ENCODE measurements around the gene NTM.

The NTM gene

GRCh38 chr11:131350872-131351271 lies 19.5 kb upstream of the NTM start:
- Histone ChIP-seq H3K27me3 (ENCODE audit: control insufficient read depth, insufficient read depth, low read length) (no peaks in the 10 kb centered on the region), H3K9me3 (ENCODE audit: control insufficient read depth, insufficient read depth, low read length) (no peaks in the 10 kb centered on the region), H3K9ac (ENCODE audit: low read depth, low read length) (no peak overlapping the region), H3K4me1 (ENCODE audit: control insufficient read depth, insufficient read depth, low read length) (peaks cover 7% of the 10 kb centered on the region), H3K36me3 (ENCODE audit: control insufficient read depth, insufficient read depth, low read length) (no peaks in the 10 kb centered on the region), H3K4me3 (ENCODE audit: low read depth, low read length) (no peak overlapping the region)

GRCh38 chr11:131351848-131352247 lies 18.6 kb upstream of the NTM start:
- no peaks in the 10 kb centered on the region for H3K9me3 ChIP-seq (ENCODE audit: control insufficient read depth, insufficient read depth, low read length)
- H3K4me1 ChIP-seq (ENCODE audit: control insufficient read depth, insufficient read depth, low read length), result peaks cover 7% of the 10 kb centered on the region
- H3K27me3 ChIP-seq (ENCODE audit: control insufficient read depth, insufficient read depth, low read length), result no peaks in the 10 kb centered on the region
- no peaks in the 10 kb centered on the region for H3K36me3 ChIP-seq (ENCODE audit: control insufficient read depth, insufficient read depth, low read length)
- no peak overlapping the region for H3K4me3 ChIP-seq (ENCODE audit: low read depth, low read length)
- no peak overlapping the region for H3K9ac ChIP-seq (ENCODE audit: low read depth, low read length)

GRCh38 chr11:131353766-131354165 lies 16.6 kb upstream of the NTM start:
- Histone ChIP-seq H3K4me1 (ENCODE audit: control insufficient read depth, insufficient read depth, low read length) (peaks cover 7% of the 10 kb centered on the region), H3K4me3 (ENCODE audit: low read depth, low read length) (no peak overlapping the region), H3K9ac (ENCODE audit: low read depth, low read length) (no peak overlapping the region), H3K36me3 (ENCODE audit: control insufficient read depth, insufficient read depth, low read length) (no peaks in the 10 kb centered on the region), H3K27me3 (ENCODE audit: control insufficient read depth, insufficient read depth, low read length) (no peaks in the 10 kb centered on the region), H3K9me3 (ENCODE audit: control insufficient read depth, insufficient read depth, low read length) (no peaks in the 10 kb centered on the region)

GRCh38 chr11:131354251-131354701 lies 16.1 kb upstream of the NTM start:
- no peaks in the 10 kb centered on the region for H3K36me3 ChIP-seq (ENCODE audit: control insufficient read depth, insufficient read depth, low read length)
- H3K27me3 ChIP-seq (ENCODE audit: control insufficient read depth, insufficient read depth, low read length), result no peaks in the 10 kb centered on the region
- no peak overlapping the region for H3K9ac ChIP-seq (ENCODE audit: low read depth, low read length)
- H3K4me3 ChIP-seq (ENCODE audit: low read depth, low read length), result no peak overlapping the region
- peaks cover 7% of the 10 kb centered on the region for H3K4me1 ChIP-seq (ENCODE audit: control insufficient read depth, insufficient read depth, low read length)
- no peaks in the 10 kb centered on the region for H3K9me3 ChIP-seq (ENCODE audit: control insufficient read depth, insufficient read depth, low read length)

GRCh38 chr11:131356206-131356605 lies 14.2 kb upstream of the NTM start:
- Histone ChIP-seq H3K4me1 (ENCODE audit: control insufficient read depth, insufficient read depth, low read length) (peaks cover 7% of the 10 kb centered on the region), H3K4me3 (ENCODE audit: low read depth, low read length) (no peak overlapping the region), H3K9ac (ENCODE audit: low read depth, low read length) (no peak overlapping the region), H3K27me3 (ENCODE audit: control insufficient read depth, insufficient read depth, low read length) (no peaks in the 10 kb centered on the region), H3K36me3 (ENCODE audit: control insufficient read depth, insufficient read depth, low read length) (no peaks in the 10 kb centered on the region), H3K9me3 (ENCODE audit: control insufficient read depth, insufficient read depth, low read length) (no peaks in the 10 kb centered on the region)

- Histone ChIP-seq H3K4me3 (ENCODE audit: low read depth, low read length) (no peak overlapping the region), H3K27me3 (ENCODE audit: control insufficient read depth, insufficient read depth, low read length) (no peaks in the 10 kb centered on the region), H3K9me3 (ENCODE audit: control insufficient read depth, insufficient read depth, low read length) (no peaks in the 10 kb centered on the region), H3K9ac (ENCODE audit: low read depth, low read length) (no peak overlapping the region), H3K4me1 (ENCODE audit: control insufficient read depth, insufficient read depth, low read length) (no peaks in the 10 kb centered on the region), H3K36me3 (ENCODE audit: control insufficient read depth, insufficient read depth, low read length) (no peaks in the 10 kb centered on the region)
These were observed 5.0 kb upstream of the NTM start for GRCh38 chr11:131365329-131365930.

- Histone ChIP-seq H3K36me3 (ENCODE audit: control insufficient read depth, insufficient read depth, low read length) (no peaks in the 10 kb centered on the region), H3K9ac (ENCODE audit: low read depth, low read length) (no peak overlapping the region), H3K4me1 (ENCODE audit: control insufficient read depth, insufficient read depth, low read length) (peaks cover 22% of the 10 kb centered on the region), H3K4me3 (ENCODE audit: low read depth, low read length) (peak overlapping the region; percentile 28), H3K9me3 (ENCODE audit: control insufficient read depth, insufficient read depth, low read length) (no peaks in the 10 kb centered on the region), H3K27me3 (ENCODE audit: control insufficient read depth, insufficient read depth, low read length) (peaks cover 13% of the 10 kb centered on the region)
These were observed 731 bp downstream of the NTM start for GRCh38 chr11:131370901-131371790.

GRCh38 chr11:131371791-131372104 lies 1.3 kb downstream of the NTM start:
- H3K36me3 ChIP-seq (ENCODE audit: control insufficient read depth, insufficient read depth, low read length), result no peaks in the 10 kb centered on the region
- H3K4me1 ChIP-seq (ENCODE audit: control insufficient read depth, insufficient read depth, low read length), result peaks cover 22% of the 10 kb centered on the region
- peak overlapping the region; percentile 28 for H3K4me3 ChIP-seq (ENCODE audit: low read depth, low read length)
- no peaks in the 10 kb centered on the region for H3K9me3 ChIP-seq (ENCODE audit: control insufficient read depth, insufficient read depth, low read length)
- H3K9ac ChIP-seq (ENCODE audit: low read depth, low read length), result no peak overlapping the region
- H3K27me3 ChIP-seq (ENCODE audit: control insufficient read depth, insufficient read depth, low read length), result peaks cover 13% of the 10 kb centered on the region

- Histone ChIP-seq H3K9ac (ENCODE audit: low read depth, low read length) (no peak overlapping the region), H3K4me1 (ENCODE audit: control insufficient read depth, insufficient read depth, low read length) (peaks cover 22% of the 10 kb centered on the region), H3K27me3 (ENCODE audit: control insufficient read depth, insufficient read depth, low read length) (peaks cover 13% of the 10 kb centered on the region), H3K4me3 (ENCODE audit: low read depth, low read length) (no peak overlapping the region), H3K9me3 (ENCODE audit: control insufficient read depth, insufficient read depth, low read length) (no peaks in the 10 kb centered on the region), H3K36me3 (ENCODE audit: control insufficient read depth, insufficient read depth, low read length) (no peaks in the 10 kb centered on the region)
These were observed 2.0 kb downstream of the NTM start for GRCh38 chr11:131372234-131372962.

- H3K9ac ChIP-seq (ENCODE audit: low read depth, low read length), result no peak overlapping the region
- H3K4me1 ChIP-seq (ENCODE audit: control insufficient read depth, insufficient read depth, low read length), result peaks cover 22% of the 10 kb centered on the region
- H3K9me3 ChIP-seq (ENCODE audit: control insufficient read depth, insufficient read depth, low read length), result no peaks in the 10 kb centered on the region
- H3K4me3 ChIP-seq (ENCODE audit: low read depth, low read length), result no peak overlapping the region
- peaks cover 13% of the 10 kb centered on the region for H3K27me3 ChIP-seq (ENCODE audit: control insufficient read depth, insufficient read depth, low read length)
- H3K36me3 ChIP-seq (ENCODE audit: control insufficient read depth, insufficient read depth, low read length), result no peaks in the 10 kb centered on the region
These were observed 2.8 kb downstream of the NTM start for GRCh38 chr11:131373095-131373725.

- peaks cover 13% of the 10 kb centered on the region for H3K27me3 ChIP-seq (ENCODE audit: control insufficient read depth, insufficient read depth, low read length)
- H3K9me3 ChIP-seq (ENCODE audit: control insufficient read depth, insufficient read depth, low read length), result no peaks in the 10 kb centered on the region
- peaks cover 22% of the 10 kb centered on the region for H3K4me1 ChIP-seq (ENCODE audit: control insufficient read depth, insufficient read depth, low read length)
- H3K4me3 ChIP-seq (ENCODE audit: low read depth, low read length), result no peak overlapping the region
- H3K36me3 ChIP-seq (ENCODE audit: control insufficient read depth, insufficient read depth, low read length), result no peaks in the 10 kb centered on the region
- H3K9ac ChIP-seq (ENCODE audit: low read depth, low read length), result no peak overlapping the region
These were observed 3.3 kb downstream of the NTM start for GRCh38 chr11:131373756-131374155.
